Dedifferentiated amniotic fluid mesenchymal stem cell (primary cell): ENCODE measurements around the gene CHRNA3.

Experiments used
- DNase-seq: peaks from one replicate; pipeline ENCODE4 v3.0.0-alpha.2; 2016; ENCODE audit errors: extremely low spot score

Gene CHRNA3

DNA sequence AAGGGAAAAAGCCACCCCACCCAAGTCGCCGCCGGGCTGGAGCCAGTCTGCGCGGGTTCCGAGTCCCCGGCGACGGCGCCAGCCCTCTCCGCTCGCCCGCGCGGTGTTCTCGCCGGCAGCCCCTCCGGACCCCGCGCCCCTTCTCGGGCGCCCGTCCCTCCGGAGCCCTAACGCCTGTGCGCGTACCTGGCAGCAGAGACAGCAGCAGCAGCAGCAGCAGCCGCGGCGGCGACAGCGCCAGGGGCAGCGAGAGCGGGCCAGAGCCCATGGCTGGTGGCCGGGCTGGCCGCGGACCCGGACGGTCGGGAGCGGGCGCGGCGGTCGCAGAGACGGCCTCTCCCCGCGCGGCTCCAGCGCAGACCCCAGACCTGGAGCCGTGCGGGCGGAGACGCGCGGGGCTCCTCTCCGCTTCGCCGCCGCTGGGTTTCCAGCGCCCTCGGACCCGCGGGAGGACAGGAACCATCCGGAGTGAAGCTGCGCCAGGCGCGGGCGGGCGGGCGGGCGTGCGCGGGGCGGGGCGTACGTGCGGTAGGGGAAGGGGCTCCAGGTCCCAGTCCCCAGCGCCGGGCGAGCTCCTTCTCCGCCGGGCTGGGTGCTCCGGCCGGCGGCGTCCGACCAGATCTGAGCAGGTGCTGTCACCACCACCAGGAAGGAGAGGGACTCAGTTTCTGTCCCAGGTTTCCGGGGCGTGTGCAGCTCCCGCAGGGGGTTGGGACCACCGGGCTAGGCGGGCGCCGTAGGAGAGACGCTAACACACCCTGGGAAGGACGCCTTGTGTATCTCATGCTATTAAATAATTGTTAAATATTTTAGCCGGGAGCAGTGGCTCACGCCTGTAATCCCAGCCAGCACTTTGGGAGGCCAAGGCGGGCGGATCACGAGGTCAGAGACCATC, at the start of gene CHRNA3:
CHRNA3 (minus strand) TSS at position 470 of the 895 bp plus-strand sequence; CDS start at position 268, 202 bp downstream.
- no peak for DNase-seq

DNA sequence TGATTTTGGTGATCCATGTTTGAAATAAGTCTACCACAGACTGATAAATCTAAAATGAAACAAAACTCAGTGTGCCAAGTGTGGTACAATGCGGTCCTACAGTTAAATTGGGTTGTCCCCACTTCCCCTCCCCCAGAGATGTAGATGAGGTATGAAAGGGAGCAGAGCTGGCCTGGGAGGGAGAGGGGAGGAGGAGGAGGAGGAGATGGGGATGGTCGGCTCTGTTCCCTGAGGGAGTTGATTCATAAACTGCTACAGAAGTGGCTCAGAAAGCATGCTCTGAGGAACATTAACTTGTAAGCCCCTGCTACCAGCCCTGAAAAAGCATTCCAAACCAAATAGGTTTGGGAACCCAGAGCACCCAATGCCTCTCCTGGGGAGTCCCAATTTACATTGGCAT, 48.2 kb upstream of the CHRNA3 start:
- no peak for DNase-seq

DNA sequence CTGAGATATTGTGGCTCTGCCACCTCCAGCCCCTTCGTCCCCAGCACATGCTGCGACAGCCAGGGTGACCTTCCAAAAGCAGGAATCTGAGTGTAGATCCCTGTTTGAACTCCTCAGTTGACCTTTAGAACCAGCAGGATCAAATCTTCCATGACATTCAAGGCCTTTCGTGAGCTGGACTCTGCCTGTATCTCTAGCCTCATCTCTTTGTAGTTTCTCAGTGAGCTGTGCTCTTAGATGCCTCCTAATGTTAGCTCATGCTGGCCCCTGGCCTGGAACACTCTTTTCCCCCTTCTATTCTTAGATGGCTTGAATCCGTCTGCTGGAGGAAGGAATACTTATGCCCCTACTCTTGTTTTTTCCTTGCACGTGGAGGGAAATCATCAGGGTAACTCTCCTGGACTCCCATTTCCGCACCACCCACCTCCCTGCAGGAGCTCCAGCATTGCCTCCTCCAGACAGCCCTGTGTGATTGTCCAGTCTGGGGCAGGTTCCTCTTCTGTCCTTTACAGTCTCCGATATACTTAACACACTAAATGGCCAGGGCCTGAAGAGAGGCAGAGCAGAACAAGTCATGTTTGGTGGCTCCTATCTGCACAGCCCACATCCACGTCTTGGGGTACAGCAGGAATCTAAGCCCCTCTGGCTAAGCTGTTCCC, 46.9 kb upstream of the CHRNA3 start:
- no peak for DNase-seq

DNA sequence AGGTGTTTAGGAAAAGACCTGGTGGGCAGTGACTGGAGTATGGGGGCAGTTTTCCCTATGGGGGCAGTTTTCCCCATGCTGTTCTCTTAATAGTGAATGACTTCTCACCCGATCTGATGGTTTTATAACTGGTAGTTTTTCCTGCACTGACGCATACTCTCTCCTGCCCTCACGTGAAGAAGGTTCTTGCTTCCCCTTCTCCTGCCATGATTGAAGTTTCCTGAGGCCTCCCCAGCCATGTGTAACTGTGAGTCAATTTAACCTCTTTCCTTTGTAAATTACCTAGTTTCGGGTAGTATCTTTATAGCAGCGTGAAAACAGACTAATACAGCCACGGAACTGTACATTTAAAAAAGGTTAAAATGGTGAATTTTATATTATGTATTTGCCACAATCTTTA, 45.2 kb upstream of the CHRNA3 start:
- no peak for DNase-seq

DNA sequence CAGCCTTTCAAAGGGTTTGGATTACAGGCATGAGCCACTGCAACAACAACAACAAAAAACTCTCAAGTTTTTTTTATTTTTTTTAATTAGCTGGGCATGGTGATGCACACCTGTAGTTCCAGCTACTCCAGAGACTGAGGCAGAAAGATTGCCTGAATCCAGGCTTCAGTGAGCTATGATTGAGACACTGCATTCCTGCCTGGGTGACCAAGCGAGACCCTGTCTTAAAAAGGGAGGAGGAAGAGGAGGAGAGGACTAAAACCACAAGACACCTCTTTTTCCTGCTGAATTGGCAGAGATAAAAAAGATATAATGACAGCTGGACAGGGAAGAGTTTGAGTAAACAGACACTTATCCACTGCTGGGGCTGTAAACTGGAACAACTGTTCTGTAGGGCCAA, 42.9 kb upstream of the CHRNA3 start:
- DNase-seq, result no peak

DNA sequence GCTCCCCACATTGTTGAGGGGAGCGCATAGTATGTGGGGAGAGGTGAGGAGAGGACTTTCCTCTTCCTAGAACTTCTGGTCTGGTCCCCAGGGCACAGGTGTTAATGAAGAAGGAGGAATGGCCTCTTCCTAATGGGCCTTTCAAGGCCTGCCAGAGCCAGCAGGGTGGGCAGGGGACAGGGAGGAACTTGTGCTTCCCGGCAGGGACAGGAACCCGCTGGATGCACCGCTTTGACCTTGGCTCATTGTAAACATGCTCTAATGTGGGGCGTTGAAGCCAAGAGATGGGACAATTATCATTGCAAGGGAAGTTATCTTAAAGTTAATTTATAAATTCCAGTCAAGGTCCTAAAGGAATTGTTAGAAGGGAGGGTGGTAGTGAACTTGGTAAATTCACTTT, 41.2 kb upstream of the CHRNA3 start:
- DNase-seq, result no peak

DNA sequence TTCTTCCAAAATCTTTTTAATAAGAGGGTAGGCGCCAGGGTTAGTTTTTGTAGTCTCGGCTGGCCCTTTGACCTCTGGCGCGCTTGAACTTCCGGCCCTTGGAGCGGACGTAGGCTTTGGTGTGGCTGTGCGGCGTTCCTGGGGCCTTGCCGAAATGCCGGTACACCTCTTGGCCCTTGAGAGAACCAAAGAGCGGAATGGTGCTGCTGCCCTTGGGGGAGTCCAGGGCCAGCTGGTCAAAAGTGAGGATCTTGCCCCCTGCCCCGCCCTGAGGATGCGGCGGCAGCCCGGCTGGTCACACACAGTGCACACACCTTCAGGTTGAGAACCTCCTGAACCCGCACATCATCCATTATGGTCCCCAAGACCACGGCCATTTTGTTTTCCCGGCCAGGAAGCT, 40.2 kb upstream of the CHRNA3 start:
- no peak for DNase-seq

GRCh38 chr15:78660584-78660983, 39.8 kb upstream of the CHRNA3 start:
- DNase-seq, result no peak

GRCh38 chr15:78658823-78659222, 38.0 kb upstream of the CHRNA3 start:
- no peak for DNase-seq

GRCh38 chr15:78654272-78654671, 33.5 kb upstream of the CHRNA3 start:
- no peak for DNase-seq

- no peak for DNase-seq
Observed at GRCh38 chr15:78651930-78652615, 31.3 kb upstream of the CHRNA3 start.

- DNase-seq, result no peak
Observed at GRCh38 chr15:78651007-78651406, 30.2 kb upstream of the CHRNA3 start.

GRCh38 chr15:78650022-78650421, 29.2 kb upstream of the CHRNA3 start:
- no peak for DNase-seq

DNA sequence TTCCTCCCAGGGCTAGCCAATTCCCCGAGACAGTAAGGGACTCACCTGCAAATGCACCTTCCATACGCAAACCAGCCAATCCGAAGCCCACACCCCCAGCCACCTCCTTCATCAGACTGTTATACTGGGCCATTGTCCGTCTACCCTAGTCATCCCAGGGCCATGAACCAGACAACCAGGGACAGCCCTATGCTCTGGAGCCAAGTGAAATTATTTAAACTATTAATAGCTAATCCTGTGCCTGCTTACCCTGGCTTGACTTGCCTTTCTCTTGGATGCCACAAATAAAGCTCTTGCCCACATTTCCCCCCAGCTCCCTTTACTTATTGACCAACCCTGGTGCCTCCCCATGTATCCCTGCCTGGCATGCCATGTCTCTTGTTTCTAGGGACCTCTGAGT, 24.2 kb upstream of the CHRNA3 start:
- no peak for DNase-seq

- no peak for DNase-seq
Observed at GRCh38 chr15:78642331-78642730, 21.5 kb upstream of the CHRNA3 start.

DNA sequence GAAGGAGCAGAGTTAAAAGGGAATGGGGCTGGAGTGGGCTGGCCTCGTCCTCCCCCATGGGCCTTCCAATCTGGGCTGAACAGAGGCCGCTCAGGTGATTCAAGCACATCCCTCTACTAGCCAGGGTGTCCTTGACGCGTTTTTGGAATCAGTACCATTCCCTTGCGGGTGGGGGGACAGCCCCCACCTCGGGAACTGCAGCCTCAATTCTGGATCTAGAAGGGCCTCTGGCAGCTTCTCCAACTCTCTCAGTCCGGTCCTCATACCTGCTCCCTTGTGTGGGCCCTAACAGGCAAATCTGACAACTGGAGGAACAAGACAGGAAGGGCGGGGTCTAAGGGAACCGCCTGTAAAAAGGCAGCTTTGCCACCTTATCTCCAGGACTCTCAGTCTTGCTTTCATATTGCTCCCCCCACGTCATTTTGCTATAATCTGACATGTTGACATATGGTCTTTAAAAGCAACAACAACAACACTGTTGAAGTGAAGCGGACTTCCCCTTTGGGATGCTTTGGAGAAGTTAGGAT, 21.0 kb upstream of the CHRNA3 start:
- DNase-seq, result no peak

DNA sequence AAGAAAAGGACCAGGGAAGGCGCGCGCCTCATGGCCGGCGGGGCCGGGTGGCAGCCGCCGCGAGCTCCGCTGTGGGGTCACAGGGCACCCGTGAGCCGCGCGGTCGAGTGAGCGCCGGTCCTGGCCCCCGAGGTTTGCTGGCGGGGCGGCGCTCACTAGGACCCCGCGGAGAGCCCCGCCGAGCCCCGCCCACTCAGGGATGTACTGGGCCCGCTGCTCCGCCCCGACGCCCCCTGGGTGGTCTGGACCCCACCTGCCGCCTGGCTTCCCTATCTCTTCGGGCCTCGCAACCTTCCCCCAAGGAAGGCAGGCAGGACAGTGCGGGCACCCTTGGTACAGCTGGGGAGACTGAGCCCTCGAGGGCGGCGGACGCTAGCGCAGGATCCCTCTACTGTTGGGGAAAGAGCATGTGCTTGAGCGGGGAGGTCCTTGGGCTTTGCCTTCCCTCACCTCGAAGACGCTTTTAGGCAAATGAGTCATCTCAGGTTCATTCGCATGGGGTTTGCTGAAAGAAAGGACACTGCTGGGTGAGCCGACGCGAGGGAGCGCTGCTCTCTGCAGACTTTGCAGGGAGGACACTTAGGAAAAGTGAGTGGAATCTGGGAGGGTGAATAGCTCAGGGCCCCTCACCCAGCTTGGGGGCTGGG, 20.4 kb upstream of the CHRNA3 start, which contains the start of gene CHRNB4:
CHRNB4 (minus strand) TSS at position 109 of the 647 bp plus-strand sequence; CDS start at position 32, 77 bp downstream.
- DNase-seq, result no peak

GRCh38 chr15:78640527-78641101, 19.8 kb upstream of the CHRNA3 start:
- DNase-seq, result no peak

DNA sequence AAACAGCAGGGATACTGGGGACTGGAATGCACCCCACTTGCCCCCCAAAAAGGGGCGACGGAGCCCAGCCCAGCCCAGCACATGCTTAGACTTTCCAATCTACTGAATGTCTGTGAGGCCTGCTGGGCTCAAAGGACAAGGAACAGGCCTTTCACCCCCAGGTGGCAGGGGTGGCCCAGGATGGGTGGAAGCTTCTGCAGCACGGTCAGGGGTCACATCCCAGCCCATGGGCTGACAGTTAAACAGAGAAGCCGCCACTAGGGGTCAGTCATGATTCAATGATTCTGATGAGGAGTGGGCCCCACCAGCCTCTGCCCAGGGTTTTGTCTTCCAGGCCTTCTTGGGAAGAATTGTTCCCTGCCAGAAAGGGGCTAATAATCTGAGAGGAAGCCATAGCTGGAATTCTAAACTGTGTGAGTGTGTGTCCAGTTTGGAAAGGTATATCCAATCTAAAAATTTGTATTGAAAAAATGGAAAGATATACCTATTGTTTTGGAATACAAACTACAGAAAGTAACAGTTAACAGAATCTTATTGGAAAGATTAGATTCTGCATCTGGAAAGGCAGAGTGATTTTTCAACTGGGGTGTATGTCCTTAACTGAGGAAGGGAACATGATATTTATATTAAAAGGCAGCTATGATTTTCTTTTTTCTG, 18.0 kb upstream of the CHRNA3 start:
- no peak for DNase-seq

DNA sequence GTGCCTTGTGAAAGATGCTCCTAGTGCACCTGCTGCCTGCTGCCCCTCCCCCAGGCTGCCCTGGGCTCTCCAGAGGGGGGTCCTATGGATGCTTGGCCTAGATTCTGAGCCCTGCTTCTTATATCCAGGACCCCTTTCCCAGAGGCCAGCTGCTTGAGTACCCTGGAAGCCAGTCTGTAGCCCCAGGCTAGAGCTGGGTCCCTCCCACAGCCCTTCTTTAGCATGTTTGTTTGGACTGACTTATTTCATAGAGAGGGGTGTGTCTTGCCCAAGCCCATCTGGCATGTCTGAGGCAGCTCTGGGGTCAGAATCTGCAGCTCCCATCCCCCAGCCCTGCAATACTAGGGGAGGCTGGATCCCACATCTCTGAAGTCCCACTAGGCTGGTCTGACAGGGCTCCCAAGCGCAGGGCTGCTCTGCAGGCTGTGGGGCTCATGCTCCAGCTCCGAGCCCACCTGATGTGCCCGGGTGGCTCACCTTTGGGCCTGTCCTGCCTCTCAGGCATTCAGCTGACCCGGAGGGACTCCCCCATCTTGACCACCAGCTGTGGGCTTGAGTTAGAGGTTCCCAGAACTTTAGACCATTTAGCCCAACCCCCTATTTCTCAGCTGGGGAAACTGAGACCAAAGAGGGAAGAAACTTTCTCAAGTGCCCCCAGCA, 17.1 kb upstream of the CHRNA3 start:
- DNase-seq, result no peak
